GM06990 (cell line): ENCODE measurements around the gene BCL2L15.

Source experiments
- DNase-seq: peaks from one replicate; pipeline ENCODE4 v3.0.0-alpha.2; 2011; ENCODE audit not compliant: insufficient read length; ENCODE audit errors: extremely low read depth
- H3K27me3 ChIP-seq: replicated peaks from 2 replicates; pipeline ENCODE4 v1.6.0; 2011; ENCODE audit warnings: low read length; ENCODE audit not compliant: control insufficient read depth, insufficient read depth
- H3K36me3 ChIP-seq: 2 replicates; pipeline ENCODE4 v1.5.1; 2011; ENCODE audit warnings: low read length; ENCODE audit not compliant: control insufficient read depth, insufficient read depth
- H3K4me3 ChIP-seq: replicated peaks from 2 replicates; pipeline ENCODE4 v1.5.1; 2011; ENCODE audit warnings: low read depth, mild to moderate bottlenecking, control low read depth, low read length
- CTCF ChIP-seq: IDR thresholded peaks from 2 replicates; pipeline ENCODE4 v1.5.1; 2011; ENCODE audit warnings: low read length, control low read depth, mild to moderate bottlenecking, inconsistent platforms; ENCODE audit not compliant: insufficient read depth, poor library complexity, severe bottlenecking

BCL2L15 gene

DNA sequence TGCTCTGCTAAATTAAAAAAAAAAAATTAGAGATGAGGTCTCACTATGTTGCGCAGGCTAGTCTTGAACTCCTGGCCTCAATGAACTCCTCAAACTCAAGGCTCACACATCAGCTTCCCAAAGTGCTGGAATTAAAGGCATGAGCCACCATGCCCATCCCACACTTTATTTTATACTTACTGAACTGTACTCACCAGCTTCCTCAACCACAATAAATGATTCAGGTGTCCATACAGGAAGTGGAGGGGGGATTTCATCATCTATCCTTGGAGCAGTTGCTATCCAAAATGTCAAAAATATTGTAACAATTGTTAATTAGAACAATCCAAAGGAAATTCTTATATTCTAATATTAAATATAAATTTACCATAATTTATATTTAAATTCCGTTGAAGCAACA, 52.7 kb downstream of the BCL2L15 start:
- Histone ChIP-seq H3K4me3 (no peak overlapping the region), H3K36me3 (peaks cover 4% of the 10 kb centered on the region), H3K27me3 (no peaks in the 10 kb centered on the region)
- TF ChIP-seq CTCF, result no peak
- DNase-seq, result no peak
